Subcutaneous adipose tissue (tissue), 4 donors: Measurements from ENCODE around the gene FBN3. TPM values are rescaled to one million over a fixed set of nuclear protein-coding genes. Genes with fewer than 3 reads are reported as not detected.

Experiments used
- CTCF ChIP-seq: fragments of 450-650 bp; IDR thresholded peaks from one replicate; pipeline ENCODE4 v1.5.1; 2016; ENCODE audit warnings: low read depth, mild to moderate bottlenecking, control low read depth, antibody characterized with exemption, moderate library complexity
- total RNA-seq, 4 donors: library from RNA; depleted of rRNA; stranded (reverse); fragments of >200 nt; gene quantifications; one replicate each; pipeline ENCODE4 v1.1.0, GENCODE V29; 2016

FBN3 gene
- total RNA-seq, 4 donors from 2014 or later: not detected

DNA sequence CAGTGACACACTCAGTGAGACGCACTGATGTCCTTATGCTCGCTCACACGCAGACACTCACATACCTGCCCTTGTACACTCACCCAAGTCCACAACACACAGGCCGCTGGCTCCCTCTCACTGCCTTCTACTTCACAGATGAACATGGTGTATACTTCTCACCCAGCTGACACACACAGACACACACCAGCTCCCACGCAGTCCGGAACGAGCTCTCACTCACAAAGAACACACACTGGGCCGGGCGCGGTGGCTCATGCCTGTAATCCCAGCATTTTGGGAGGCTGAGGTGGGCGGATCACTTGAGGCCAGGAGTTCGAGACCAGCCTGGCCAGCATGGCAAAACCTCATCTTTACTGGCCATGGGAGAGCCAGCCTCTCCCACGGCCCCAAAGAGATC lies 65.2 kb downstream of the FBN3 start:
- TF ChIP-seq CTCF: no peak

DNA sequence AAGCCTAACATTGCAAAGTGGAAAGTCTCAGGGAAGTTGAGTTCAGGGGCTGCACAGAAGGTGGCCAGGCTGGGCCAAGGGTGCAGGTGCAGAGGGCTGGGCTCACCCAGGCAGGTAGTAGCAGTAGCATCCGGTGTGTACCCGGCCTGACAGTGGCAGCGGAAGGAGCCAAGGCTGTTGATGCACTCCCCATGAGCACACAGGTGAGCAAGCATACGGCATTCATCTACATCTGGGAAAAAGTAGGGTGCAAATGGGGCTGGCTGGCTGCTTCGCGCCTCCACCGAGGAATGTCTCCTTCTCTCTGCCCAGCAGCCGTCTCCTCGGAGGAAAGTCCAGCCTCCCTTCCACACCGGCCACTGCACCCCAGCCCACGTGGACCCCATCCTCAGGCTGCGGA lies 66.3 kb downstream of the FBN3 start:
- TF ChIP-seq CTCF: no peak

DNA sequence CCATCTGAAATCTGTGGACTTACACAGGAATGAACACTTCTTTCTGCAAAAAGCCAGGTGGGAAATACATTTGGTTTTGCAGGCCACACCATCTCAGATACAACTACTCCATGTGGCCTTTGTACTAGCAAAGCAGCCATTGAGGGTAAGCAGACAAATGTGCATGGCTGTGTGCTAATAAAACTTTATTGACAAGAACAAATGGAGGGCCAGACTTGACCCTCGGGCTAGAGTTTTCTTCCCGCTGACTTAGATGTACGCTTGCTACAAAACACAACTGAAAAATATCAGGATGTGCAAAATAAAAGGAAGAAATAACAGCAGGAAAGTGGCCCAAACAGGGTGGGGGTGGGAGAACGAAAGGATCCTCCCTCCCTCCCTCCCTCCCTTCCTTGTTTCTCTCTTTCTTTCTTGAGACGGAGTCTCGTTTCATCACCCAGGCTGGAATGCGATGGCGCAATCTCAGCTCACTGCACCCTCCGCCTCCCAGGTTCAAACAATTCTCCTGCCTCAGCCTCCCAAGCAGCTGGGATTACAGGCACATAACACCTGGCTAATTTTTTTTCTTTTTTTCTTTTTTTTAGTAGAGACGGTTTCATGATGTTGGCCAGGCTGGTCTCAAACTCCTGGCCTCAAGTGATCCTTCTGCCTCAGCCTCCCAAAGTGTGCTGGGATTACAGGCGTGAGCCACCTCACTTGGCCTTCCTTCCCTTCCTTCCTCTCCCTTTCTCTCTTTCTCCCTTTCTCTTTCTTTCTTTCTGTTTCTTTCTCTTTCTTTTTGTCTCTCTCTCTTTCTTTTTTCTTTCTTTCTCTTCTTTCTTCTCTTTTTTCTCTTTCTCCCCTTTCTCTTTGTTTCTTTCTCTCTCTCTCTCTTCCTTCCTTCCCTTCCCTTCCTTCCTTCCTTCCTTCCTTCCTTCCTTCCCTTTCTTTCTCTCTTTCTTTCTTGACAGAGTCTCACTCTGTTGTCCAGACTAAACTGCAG lies 67.5 kb downstream of the FBN3 start:
- TF ChIP-seq CTCF: no peak

GRCh38 chr19:8080832-8081231 lies 68.6 kb downstream of the FBN3 start:
- TF ChIP-seq CTCF: no peak

GRCh38 chr19:8079988-8080387 lies 69.4 kb downstream of the FBN3 start:
- TF ChIP-seq CTCF: no peak

GRCh38 chr19:8075158-8076074 lies 74.0 kb downstream of the FBN3 start:
- TF ChIP-seq CTCF: no peak

DNA sequence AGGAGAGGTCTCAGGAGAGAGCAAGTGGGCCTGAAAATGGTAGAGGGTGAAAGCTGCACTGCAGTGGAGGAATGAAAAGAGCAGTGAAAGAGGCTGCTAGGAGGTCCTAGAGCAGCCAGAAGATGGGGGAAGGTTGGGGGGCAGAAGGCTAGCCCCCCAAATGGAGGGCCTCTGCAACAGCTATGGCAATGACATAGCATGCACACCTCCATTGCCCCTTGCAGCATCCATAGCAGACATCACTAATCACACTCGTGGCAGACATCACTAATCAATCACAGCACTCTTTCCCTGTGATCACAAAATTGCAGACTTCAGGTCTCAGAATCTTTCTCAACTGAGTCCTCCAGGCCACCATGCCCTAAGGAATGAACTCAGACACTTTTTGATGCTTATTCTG lies 74.9 kb downstream of the FBN3 start:
- no peak for TF ChIP-seq CTCF
